ENCODE results near the gene KCNJ14.

DNA sequence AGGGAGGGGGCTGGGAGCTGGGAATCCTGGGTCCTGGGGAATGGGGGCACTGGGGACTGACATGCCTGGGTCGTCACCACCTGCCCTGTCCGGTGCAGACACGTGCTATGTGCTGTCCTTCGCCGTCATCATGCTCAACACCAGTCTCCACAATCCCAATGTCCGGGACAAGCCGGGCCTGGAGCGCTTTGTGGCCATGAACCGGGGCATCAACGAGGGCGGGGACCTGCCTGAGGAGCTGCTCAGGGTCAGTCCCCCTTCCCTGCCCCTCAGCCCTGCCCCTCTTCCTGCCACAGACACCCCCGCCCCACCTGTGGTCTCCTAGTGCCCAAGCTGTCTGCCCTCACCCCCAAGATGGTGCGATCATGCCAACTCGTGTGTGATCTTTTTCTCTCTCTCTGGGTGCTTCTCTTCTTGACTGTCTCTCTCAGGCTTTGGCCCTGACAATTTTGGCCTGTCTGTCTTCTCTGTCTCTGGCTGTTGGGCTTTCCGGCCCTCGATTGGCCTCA is 18.8 kb downstream of the KCNJ14 start:
- TF ChIP-seq, protein P1, sequence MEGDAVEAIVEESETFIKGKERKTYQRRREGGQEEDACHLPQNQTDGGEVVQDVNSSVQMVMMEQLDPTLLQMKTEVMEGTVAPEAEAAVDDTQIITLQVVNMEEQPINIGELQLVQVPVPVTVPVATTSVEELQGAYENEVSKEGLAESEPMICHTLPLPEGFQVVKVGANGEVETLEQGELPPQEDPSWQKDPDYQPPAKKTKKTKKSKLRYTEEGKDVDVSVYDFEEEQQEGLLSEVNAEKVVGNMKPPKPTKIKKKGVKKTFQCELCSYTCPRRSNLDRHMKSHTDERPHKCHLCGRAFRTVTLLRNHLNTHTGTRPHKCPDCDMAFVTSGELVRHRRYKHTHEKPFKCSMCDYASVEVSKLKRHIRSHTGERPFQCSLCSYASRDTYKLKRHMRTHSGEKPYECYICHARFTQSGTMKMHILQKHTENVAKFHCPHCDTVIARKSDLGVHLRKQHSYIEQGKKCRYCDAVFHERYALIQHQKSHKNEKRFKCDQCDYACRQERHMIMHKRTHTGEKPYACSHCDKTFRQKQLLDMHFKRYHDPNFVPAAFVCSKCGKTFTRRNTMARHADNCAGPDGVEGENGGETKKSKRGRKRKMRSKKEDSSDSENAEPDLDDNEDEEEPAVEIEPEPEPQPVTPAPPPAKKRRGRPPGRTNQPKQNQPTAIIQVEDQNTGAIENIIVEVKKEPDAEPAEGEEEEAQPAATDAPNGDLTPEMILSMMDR (IDR thresholded peaks at IDR 0.05), result no peak
- TF ChIP-seq POLR2A (IDR thresholded peaks at IDR 0.05), result no peak
